DND-41 (cell line): ENCODE measurements around the gene ZNF813.

ENCODE experiments used
- CTCF ChIP-seq: IDR thresholded peaks from 2 replicates; pipeline ENCODE4 v1.5.1; 2012; ENCODE audit warnings: borderline replicate concordance, low read length, moderate library complexity, mild to moderate bottlenecking; ENCODE audit not compliant: poor library complexity, severe bottlenecking; ENCODE audit errors: extremely low read depth
- EZH2 ChIP-seq: IDR thresholded peaks from 3 replicates; pipeline ENCODE4 v1.6.1; 2012; ENCODE audit warnings: borderline replicate concordance, low read depth, mild to moderate bottlenecking, moderate library complexity, low read length, inconsistent platforms; ENCODE audit not compliant: severe bottlenecking

DNA sequence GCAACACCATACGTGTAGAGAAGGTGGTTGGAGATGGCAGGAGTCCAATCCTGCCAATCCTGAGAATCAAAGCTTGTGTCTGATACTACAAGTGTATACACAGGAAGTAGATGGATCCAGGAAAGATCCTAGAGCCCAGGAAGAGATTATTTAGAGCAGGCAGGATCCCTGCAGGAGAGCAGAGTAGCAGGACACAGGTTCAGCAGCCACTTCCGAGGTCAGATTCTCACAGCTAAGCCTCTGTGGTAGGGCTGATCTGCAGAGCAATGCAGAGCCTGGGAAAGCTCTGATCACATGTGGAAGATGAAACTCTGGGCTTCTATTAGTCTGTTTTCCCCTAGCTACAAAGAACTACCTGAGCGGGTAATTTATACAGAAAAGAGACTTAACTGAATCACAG is 41.9 kb downstream of the ZNF813 start:
- TF ChIP-seq CTCF = no peak
- TF ChIP-seq EZH2 = no peak
